GM12891 (cell line): ENCODE measurements around the gene CAVIN2.

Experiments
- DNase-seq: peaks from one replicate; pipeline ENCODE4 v3.0.0; 2011; ENCODE audit warnings: low spot score; ENCODE audit not compliant: insufficient read length
- FAIRE-seq: peaks from 2 replicates; lab custom pipeline; 2011; peaks lifted over from hg19 to GRCh38; lab: Jason Lieb, UNC
- PAX5 ChIP-seq: IDR thresholded peaks from 2 replicates; pipeline ENCODE4 v1.6.1; 2011; ENCODE audit warnings: low read length, moderate library complexity, mild to moderate bottlenecking; ENCODE audit not compliant: insufficient read depth, severe bottlenecking
- POLR2A ChIP-seq: IDR thresholded peaks from 2 replicates; pipeline ENCODE4 v1.6.1; 2011; ENCODE audit warnings: low read depth, low read length, control low read depth
- POLR2AphosphoS5 ChIP-seq: IDR thresholded peaks from 2 replicates; pipeline ENCODE4 v1.6.1; 2011; ENCODE audit warnings: low read depth, low read length, control low read depth
- POU2F2 ChIP-seq: IDR thresholded peaks from 2 replicates; pipeline ENCODE4 v1.6.1; 2011; ENCODE audit warnings: low read depth, mild to moderate bottlenecking, control low read depth, low read length, moderate library complexity
- SPI1 ChIP-seq: IDR thresholded peaks from 2 replicates; pipeline ENCODE4 v1.6.1; 2011; ENCODE audit warnings: low read depth, low read length, control low read depth
- TAF1 ChIP-seq: IDR thresholded peaks from 2 replicates; pipeline ENCODE4 v1.6.1; 2011; ENCODE audit warnings: low read depth, low read length, control low read depth

The CAVIN2 gene

DNA sequence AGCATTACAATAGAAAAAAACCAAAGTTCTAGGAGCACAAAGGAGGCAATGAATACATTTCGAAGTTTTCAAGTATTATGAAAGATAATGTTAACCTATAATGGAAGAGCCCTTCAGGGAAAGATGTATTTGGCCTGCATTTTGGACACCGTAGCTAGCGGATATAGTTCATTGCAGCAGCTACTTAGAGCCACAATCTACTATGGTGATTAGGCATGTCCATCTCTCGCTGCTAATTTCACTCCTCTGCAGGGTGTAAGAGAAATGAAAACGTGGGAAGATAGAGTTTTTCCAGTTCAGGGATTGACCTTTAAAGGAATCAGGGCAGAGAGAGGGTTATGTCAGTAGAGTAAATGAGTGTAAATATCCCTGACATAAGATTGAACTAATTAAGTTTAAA lies 8.5 kb upstream of the CAVIN2 start:
- no peak for TF ChIP-seq POLR2A
- TF ChIP-seq PAX5, result no peak
- no peak for TF ChIP-seq TAF1
- TF ChIP-seq SPI1, result no peak
- DNase-seq (no peak), FAIRE-seq (no peak)

- no peak for DNase-seq
- FAIRE-seq, result no peak
- TF ChIP-seq PAX5 (no peak), POLR2A (no peak), POU2F2 (no peak), POLR2AphosphoS5 (no peak), TAF1 (no peak), SPI1 (no peak)
Observed at GRCh38 chr2:191854382-191855372, 7.8 kb upstream of the CAVIN2 start.

GRCh38 chr2:191853843-191854242 lies 7.0 kb upstream of the CAVIN2 start:
- TF ChIP-seq PAX5 (no peak), POLR2A (no peak), TAF1 (no peak)
- DNase-seq, result no peak
- FAIRE-seq, result no peak

DNA sequence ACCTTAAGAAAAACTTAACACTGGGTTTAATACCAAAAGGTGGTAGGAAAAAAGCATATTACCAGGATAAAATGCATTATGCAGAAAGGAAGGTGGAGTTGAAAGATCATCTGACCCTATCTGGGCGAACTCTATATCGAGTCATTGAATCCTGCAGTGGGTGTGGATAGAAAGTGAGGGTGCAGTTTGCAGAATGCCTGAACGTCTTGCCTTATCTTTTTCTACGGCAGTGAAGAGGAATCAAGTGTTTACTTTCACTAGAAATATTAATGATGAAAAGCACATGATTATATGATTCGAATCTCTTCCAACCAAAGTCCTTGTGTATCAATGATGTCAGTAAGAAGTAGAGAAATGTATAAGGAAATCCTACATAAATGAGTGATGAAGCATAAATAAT lies 4.3 kb upstream of the CAVIN2 start:
- TF ChIP-seq POLR2AphosphoS5 (no peak), POLR2A (no peak), SPI1 (no peak), PAX5 (no peak), TAF1 (no peak), POU2F2 (no peak)
- DNase-seq (no peak), FAIRE-seq (no peak)

DNA sequence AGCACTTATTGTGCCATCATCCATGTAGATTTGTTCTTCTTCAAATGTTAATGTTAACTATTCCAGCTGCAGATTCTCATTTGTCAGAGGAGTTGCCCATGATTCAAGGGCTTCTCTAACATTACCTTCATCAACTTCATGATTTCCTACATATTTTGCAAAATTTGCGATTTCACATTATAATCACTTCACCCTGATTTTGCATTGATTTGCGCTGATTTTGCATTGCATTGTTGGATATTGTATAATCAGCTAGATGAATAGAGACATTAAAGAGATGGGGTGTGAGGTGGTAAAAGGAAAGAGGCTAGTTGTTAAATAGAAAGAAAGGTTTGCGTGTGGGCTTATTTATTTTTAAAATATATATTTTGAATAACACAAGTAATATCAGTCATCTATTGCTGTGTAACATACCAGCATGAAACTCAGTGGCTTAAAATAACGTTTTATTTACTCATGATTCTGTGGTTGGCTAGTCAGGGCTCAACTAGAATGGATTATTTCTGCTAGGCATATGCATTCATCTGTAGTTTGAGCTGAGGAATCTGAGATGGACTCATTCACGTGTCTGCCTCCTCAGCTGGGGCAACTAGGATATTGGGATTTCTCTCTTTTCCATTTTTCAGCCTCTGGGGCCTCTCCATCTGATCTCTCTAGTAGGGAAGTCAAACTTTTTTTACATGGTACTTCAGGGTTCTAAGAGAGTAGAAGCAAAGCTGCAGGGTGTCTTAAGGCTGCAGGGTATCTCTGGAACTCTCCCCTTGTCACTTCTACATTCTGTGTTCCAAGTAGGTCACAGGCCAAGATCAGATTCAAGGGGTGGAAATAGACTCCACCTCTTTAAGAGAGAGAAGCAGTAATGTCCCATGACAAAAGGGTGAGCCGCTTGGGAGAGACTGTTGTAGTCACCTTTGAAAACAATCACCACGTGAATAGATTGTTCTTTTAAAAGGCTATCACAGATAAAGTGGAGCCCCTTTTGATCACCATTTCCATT lies 2.2 kb upstream of the CAVIN2 start:
- no peak for DNase-seq
- FAIRE-seq, result no peak
- TF ChIP-seq SPI1 (no peak), POLR2AphosphoS5 (no peak), TAF1 (no peak), POU2F2 (no peak), PAX5 (no peak), POLR2A (no peak)

DNA sequence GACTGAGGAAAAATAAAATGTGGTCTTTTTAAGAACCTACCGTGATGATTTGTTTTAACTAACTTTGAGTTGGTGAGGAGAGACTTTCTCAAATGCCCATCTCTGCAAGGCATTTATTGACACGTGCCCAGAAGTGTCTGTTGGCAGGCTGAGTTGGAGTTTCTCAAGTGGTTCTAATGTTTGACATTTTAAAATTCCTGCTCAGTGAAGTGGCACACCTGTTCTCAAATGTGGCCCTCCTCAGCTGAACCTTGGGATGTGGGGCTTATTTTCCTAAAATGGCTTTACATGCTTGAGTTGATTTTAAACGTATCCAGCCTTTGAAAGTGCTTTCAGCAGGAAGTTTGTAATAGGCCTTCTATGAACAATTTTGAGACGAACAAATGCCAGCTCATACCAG lies 876 bp upstream of the CAVIN2 start:
- DNase-seq (no peak), FAIRE-seq (no peak)
- no peak for TF ChIP-seq POU2F2
- no peak for TF ChIP-seq TAF1
- TF ChIP-seq POLR2AphosphoS5, result no peak
- no peak for TF ChIP-seq POLR2A
- TF ChIP-seq SPI1, result no peak
- no peak for TF ChIP-seq PAX5

- FAIRE-seq (no peak), DNase-seq (no peak)
- TF ChIP-seq POU2F2, result no peak
- TF ChIP-seq POLR2A, result no peak
- TF ChIP-seq SPI1, result no peak
- no peak for TF ChIP-seq PAX5
- TF ChIP-seq POLR2AphosphoS5, result no peak
Observed at GRCh38 chr2:191845876-191846514, 893 bp downstream of the CAVIN2 start.

DNA sequence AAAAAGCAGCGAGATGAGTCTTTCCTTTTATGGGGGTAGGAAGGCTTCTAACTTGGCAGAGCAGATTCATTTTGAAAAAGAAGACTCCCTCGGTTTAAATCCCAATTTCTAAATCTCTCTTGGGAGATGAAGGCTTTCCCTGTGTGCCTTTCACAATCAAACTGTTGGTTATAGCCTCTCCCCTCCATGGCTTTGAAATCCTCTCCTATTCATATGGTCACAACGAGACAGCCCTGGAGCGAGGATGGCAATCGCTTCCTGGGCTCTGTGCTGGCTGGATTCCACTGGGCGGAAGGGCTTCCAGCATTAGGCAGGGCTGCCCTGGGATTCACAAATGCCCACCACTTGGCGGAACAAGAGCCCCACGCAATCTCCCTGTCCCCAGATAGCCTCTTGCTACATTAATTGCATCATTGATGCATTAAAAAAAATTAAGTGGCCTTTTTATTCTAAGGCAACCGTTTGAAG lies 1.6 kb downstream of the CAVIN2 start:
- TF ChIP-seq POLR2A (no peak), TAF1 (no peak), POLR2AphosphoS5 (no peak), POU2F2 (no peak)
- FAIRE-seq (no peak), DNase-seq (no peak)

DNA sequence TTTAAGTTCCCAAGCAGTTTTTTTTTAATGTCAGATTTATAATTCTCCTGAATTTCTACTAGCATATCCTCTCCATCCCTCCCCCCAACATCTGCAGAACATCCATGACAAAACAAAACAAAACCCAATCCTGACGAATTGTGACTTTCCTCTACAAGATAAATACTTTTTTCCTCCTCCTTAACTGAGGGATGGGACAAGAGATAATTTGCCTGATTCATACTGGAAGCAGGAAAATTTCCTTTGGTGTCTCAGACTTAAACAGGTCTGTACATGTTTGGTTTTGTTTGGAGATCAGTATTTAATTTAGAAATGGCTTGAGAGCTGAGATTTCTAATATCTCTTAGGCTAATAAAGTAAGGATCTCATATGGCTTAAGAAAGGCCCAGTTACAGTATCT lies 2.2 kb downstream of the CAVIN2 start:
- FAIRE-seq, result no peak
- DNase-seq, result no peak
- TF ChIP-seq POLR2A, result no peak
- no peak for TF ChIP-seq POLR2AphosphoS5
- TF ChIP-seq PAX5, result no peak
